ENCODE data around the gene RPS3. TPM values are rescaled to one million over a fixed set of nuclear protein-coding genes. Genes with fewer than 3 reads are reported as not detected.

RPS3 gene
- total and polyA plus RNA-seq, 2 of the 13 experiments (the other 11 are each of a cell fraction or from before 2014, with no cell fraction given): 2,143 to 3,616 TPM

DNA sequence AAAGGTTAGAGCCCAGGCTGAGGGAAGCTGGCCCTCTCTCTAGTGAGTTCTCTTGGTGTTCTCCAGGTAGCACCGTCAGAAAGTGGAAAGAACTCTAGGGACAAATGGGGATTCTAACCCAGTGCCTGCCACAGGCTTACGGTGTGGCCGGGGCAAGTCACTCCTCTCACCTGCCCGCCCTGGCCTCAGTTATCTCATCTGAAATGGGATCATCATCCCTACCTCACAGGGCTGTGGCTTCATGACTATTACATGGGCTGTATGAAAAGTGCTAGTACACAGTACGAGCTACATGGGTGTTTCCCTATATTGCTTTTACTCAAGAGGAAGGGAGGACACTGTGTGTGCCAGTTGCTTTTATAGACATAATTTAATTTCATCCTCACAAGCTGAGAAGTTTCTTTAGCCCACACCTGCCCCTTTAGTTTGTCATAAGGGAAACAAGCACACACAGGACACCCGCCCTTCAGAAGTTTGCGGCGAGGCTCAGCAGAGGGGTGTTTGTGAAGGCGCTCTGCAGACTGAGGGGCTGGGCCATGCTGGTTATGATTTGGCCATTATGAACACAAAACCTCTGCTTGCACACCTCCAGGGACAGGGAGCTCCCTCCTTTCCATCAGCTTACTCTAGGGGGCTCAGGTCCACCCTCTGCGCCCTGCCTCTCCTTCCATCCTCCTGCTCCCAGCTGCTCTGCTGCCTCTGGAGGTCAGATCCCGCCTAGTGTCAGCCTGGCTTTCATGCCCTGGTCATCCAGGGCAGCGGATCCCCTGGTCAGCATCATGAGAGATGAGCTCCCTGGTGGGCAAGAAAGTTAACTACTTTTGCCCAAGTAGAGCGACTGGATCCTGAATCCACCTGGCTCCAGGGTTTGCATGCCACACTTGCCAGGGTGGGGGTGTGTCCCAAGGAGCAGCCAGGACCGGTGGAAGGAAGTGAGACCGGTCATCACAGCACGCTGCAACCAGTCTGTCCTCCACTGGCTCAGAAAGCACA is 32.5 kb downstream of the RPS3 start:
- H4K20me1 ChIP-seq (ENCODE audit: insufficient read depth, low read length): no peaks in the 10 kb centered on the region

DNA sequence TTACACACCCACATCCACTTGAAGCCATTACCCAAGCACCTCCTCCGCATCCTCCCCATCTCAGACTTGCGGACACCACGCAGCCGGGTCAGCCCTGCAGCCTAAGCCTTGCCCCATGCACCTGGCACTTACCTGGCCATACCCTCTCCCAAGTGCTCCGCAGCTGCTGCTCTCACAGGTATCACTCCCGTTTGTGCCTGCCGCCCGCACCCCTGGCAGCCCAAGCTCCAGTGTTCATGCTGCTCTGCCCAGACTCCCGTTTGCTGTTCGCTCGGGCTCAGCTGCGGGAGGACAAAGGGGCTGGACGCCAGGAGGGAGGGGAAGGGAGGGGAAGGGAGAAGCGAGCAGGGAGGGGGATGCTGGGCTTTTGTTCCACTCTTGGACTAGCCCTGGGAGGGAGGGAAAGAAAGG is 33.6 kb downstream of the RPS3 start, which contains the start of gene KLHL35:
KLHL35 (minus strand) TSS at position 293 of the 411 bp plus-strand sequence. CDS start 2,574 bp downstream, outside the sequence.
- TF ChIP-seq ZNF354B (CRISPR knock-in tag; IDR thresholded peaks at IDR 0.05) (no peak), ZNF549 (CRISPR knock-in tag; IDR thresholded peaks at IDR 0.05) (no peak), AGO2 (optimal IDR thresholded peaks at IDR 0.05; ENCODE audit: low read depth, low read length) (peak; percentile 61), REPIN1 (CRISPR knock-in tag; IDR thresholded peaks at IDR 0.05; ENCODE audit: borderline replicate concordance, low read depth) (0 out of 2 replicates have a peak, but pooled peaks have one; percentile 51), KDM2A (CRISPR knock-in tag; IDR thresholded peaks at IDR 0.05; ENCODE audit: borderline replicate concordance, low read depth) (0 out of 2 replicates have a peak, but pooled peaks have one; percentile 42), TMF1 (CRISPR knock-in tag; IDR thresholded peaks at IDR 0.05; ENCODE audit: low read depth) (0 out of 2 replicates have a peak, but pooled peaks have one; percentile 31)
- TF ChIP-seq, protein P1, sequence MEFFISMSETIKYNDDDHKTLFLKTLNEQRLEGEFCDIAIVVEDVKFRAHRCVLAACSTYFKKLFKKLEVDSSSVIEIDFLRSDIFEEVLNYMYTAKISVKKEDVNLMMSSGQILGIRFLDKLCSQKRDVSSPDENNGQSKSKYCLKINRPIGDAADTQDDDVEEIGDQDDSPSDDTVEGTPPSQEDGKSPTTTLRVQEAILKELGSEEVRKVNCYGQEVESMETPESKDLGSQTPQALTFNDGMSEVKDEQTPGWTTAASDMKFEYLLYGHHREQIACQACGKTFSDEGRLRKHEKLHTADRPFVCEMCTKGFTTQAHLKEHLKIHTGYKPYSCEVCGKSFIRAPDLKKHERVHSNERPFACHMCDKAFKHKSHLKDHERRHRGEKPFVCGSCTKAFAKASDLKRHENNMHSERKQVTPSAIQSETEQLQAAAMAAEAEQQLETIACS (CRISPR knock-in tag; IDR thresholded peaks at IDR 0.05): no peak
- Histone ChIP-seq H3K27ac (ENCODE audit: extremely low read length, insufficient read depth, low read length) (no peak within 1 kb of the TSS), H3K9ac (ENCODE audit: insufficient read depth, low read depth, low read length) (no peak within 1 kb of the TSS), H4K20me1 (ENCODE audit: insufficient read depth, low read length) (no peaks in the 10 kb centered on the region), H2AFZ (ENCODE audit: low read length) (no peak within 1 kb of the TSS), H3K4me2 (ENCODE audit: low read depth, low read length) (no peak within 1 kb of the TSS), H3K9me3 (ENCODE audit: low read length) (no peaks in the 10 kb centered on the region), H3K4me3 (replicated peaks in 1 of 3; ENCODE audit: insufficient read depth in 1 of 3, low read depth in 2 of 3, low read length in 3 of 3) (no peak within 1 kb of the TSS), H3K27me3 (ENCODE audit: control insufficient read depth in 1 of 2, insufficient read depth in 2 of 2, low read length in 2 of 2) (peaks cover 3 to 25% of the 10 kb centered on the region in 2 experiments; a peak in 4 of 5 replicates), H3K36me3 (replicated peaks in 1 of 2; ENCODE audit: control insufficient read depth in 1 of 2, insufficient read depth in 2 of 2, low read length in 2 of 2) (peaks cover 4 to 28% of the 10 kb centered on the region in 2 experiments; a peak in 1 of 5 replicates), H3K79me2 (ENCODE audit: insufficient read depth, low read length) (no peaks in the 10 kb centered on the region), H3K4me1 (ENCODE audit: insufficient read depth, low read length) (peaks cover 36% of the 10 kb centered on the region)
- ATAC-seq (no peak), FAIRE-seq (no peak), DNase-seq (ENCODE audit: low spot score) (no peak)
- ChIA-PET POLR2A (interaction anchor here (1.1 to 2.3 kb wide), 3 partner anchors 19 to 90 kb away, joined by 3 to 6 read pairs (median 3); no protein-coding TSS in a partner anchor), CTCF (ENCODE audit: low intra/inter-chr PET ratio, low total read pairs) (no interaction called here)
- in situ Hi-C loops (cut with HindIII; ENCODE audit: extremely low pct_ligation_motif_present, low pct_unique_long_range_greater_than_20kb) (no loop called here), intact Hi-C loops (cut with micrococcal nuclease; ENCODE audit: unreplicated experiment) (no loop called here)
- BruUV-seq (replicated peaks): no TSS peak
- 58% methylated on average over 14 of the region's 14 CpGs for WGBS (ENCODE audit: low lambda C conversion rate)

More for the DNA sequence above, 32.5 kb downstream of the RPS3 start:
- Histone ChIP-seq H3K4me3 (replicated peaks in 1 of 3; ENCODE audit: insufficient read depth in 1 of 3, low read depth in 2 of 3, low read length in 3 of 3) (no peak overlapping the region), H3K4me2 (ENCODE audit: low read depth, low read length) (no peak overlapping the region), H3K4me1 (ENCODE audit: insufficient read depth, low read length) (peaks cover 37% of the 10 kb centered on the region), H3K27ac (ENCODE audit: extremely low read length, insufficient read depth, low read length) (no peak overlapping the region), H3K9ac (ENCODE audit: insufficient read depth, low read depth, low read length) (no peak overlapping the region), H3K9me3 (ENCODE audit: low read length) (no peaks in the 10 kb centered on the region), H2AFZ (ENCODE audit: low read length) (no peak overlapping the region), H3K27me3 (ENCODE audit: control insufficient read depth in 1 of 2, insufficient read depth in 2 of 2, low read length in 2 of 2) (peaks cover 3 to 25% of the 10 kb centered on the region in 2 experiments; a peak in 4 of 5 replicates), H3K79me2 (ENCODE audit: insufficient read depth, low read length) (no peaks in the 10 kb centered on the region), H3K36me3 (replicated peaks in 1 of 2; ENCODE audit: control insufficient read depth in 1 of 2, insufficient read depth in 2 of 2, low read length in 2 of 2) (peaks cover 2 to 23% of the 10 kb centered on the region in 2 experiments; a peak in 1 of 5 replicates)
- ATAC-seq: peak; percentile 42
- in situ Hi-C loops (cut with HindIII; ENCODE audit: extremely low pct_ligation_motif_present, low pct_unique_long_range_greater_than_20kb) (no loop called here), intact Hi-C loops (cut with micrococcal nuclease; ENCODE audit: unreplicated experiment) (no loop called here)
- WGBS (ENCODE audit: low lambda C conversion rate): 51% methylated on average over 13 of the region's 16 CpGs
- no peak for FAIRE-seq
- no peak for DNase-seq (ENCODE audit: low spot score)
- ChIA-PET CTCF (ENCODE audit: low intra/inter-chr PET ratio, low total read pairs) (no interaction called here), POLR2A (interaction anchor here (1.4 to 2.3 kb wide), 2 partner anchors 10 to 32 kb away, joined by 4 to 6 read pairs; no protein-coding TSS in a partner anchor)
- no peak for TF ChIP-seq NAIF1 (CRISPR knock-in tag; IDR thresholded peaks at IDR 0.05; ENCODE audit: borderline replicate concordance)
- TF ChIP-seq ZKSCAN5 (CRISPR knock-in tag; IDR thresholded peaks at IDR 0.05): no peak
- no peak for TF ChIP-seq RAD51 (IDR thresholded peaks at IDR 0.05; ENCODE audit: borderline replicate concordance)
- TF ChIP-seq ZBTB7B (CRISPR knock-in tag; IDR thresholded peaks at IDR 0.05): no peak
- no peak for TF ChIP-seq RARA (CRISPR knock-in tag; IDR thresholded peaks at IDR 0.05)
- TF ChIP-seq ZNF598 (CRISPR knock-in tag; IDR thresholded peaks at IDR 0.05; ENCODE audit: borderline replicate concordance): 0 out of 2 replicates have a peak, but pooled peaks have one; percentile 22
- TF ChIP-seq ZNF10 (CRISPR knock-in tag; IDR thresholded peaks at IDR 0.05; ENCODE audit: borderline replicate concordance, low read depth): no peak
- no TSS peak for BruUV-seq (replicated peaks)

Measured in HepG2 (cell line).